Activated T-cell treated with anti-CD3 and anti-CD28 coated beads, Interleukin-2, amount 50 U/mL, for 72 hours (primary cell): ENCODE measurements around the gene S100A2. TPM values are rescaled to one million over a fixed set of nuclear protein-coding genes. Genes with fewer than 3 reads are reported as not detected.

ENCODE experiments used
- ATAC-seq, 2 donors: fragments of 150-1000 bp; cut with Tn5 transposase; replicated peaks in 1 of 2; 2 replicates each; pipeline ENCODE4 v1.10.0; 2021; ENCODE audit warnings: moderate library complexity in 2 of 2, mild to moderate bottlenecking in 1 of 2
- DNase-seq, 2 donors: peaks; one replicate each; pipeline ENCODE4 v3.0.0; 2021 to 2022; ENCODE audit warnings: mixed read lengths in 1 of 2
- H3K27ac Mint-ChIP-seq: one replicate; pipeline ENCODE4 v1.8.0; 2022; ENCODE audit warnings: mild to moderate bottlenecking, moderate library complexity, mixed read lengths
- H3K27me3 Mint-ChIP-seq: one replicate; pipeline ENCODE4 v1.8.0; 2022; ENCODE audit warnings: low read depth, mixed read lengths
- H3K36me3 Mint-ChIP-seq, 2 donors: one replicate each; pipeline ENCODE4 v1.8.0; 2022; ENCODE audit warnings: mixed read lengths in 2 of 2, mild to moderate bottlenecking in 1 of 2; ENCODE audit not compliant: insufficient read depth in 2 of 2
- H3K4me1 Mint-ChIP-seq: one replicate; pipeline ENCODE4 v1.8.0; 2022; ENCODE audit warnings: low read depth, mixed read lengths
- H3K4me3 Mint-ChIP-seq, 2 donors: one replicate each; pipeline ENCODE4 v1.8.0; 2022; ENCODE audit warnings: mild to moderate bottlenecking in 2 of 2, mixed read lengths in 2 of 2, moderate library complexity in 2 of 2
- H3K9me3 Mint-ChIP-seq, 2 donors: one replicate each; pipeline ENCODE4 v1.8.0; 2022; ENCODE audit warnings: mixed read lengths in 2 of 2
- total RNA-seq, 2 donors: library from RNA; stranded (reverse); gene quantifications; one replicate each; pipeline ENCODE4 v1.2.3, GENCODE V29; 2022

Gene S100A2
- total RNA-seq, 2 donors from 2014 or later: 1.7 to 5.0 TPM

GRCh38 chr1:153545067-153546055 is 20.3 kb downstream of the S100A2 start, which contains the start of gene S100A4:
TSS of gene S100A4 (minus strand) at chr1:153545806. CDS start at chr1:153544794, 1,012 bp downstream.
- H3K27me3 Mint-ChIP-seq: no peaks in the 10 kb centered on the region
- peak; percentile 93 to 95 for DNase-seq
- H3K36me3 Mint-ChIP-seq: peaks cover 4 to 7% of the 10 kb centered on the region in 2 donors
- H3K4me1 Mint-ChIP-seq: peaks cover 84% of the 10 kb centered on the region
- H3K27ac Mint-ChIP-seq: peak within 1 kb of the TSS; percentile 83
- peak within 1 kb of the TSS; percentile 91 to 95 for H3K4me3 Mint-ChIP-seq
- H3K9me3 Mint-ChIP-seq: no peaks in the 10 kb centered on the region
- peak; percentile 81 to 85 for ATAC-seq

- Mint-ChIP-seq H3K27ac (peak overlapping the region; percentile 83), H3K9me3 (no peaks in the 10 kb centered on the region), H3K4me1 (peaks cover 92% of the 10 kb centered on the region), H3K27me3 (no peaks in the 10 kb centered on the region), H3K4me3 (peak overlapping the region; percentile 91 to 95), H3K36me3 (peaks cover 4 to 7% of the 10 kb centered on the region in 2 donors)
- ATAC-seq (no peak), DNase-seq (no peak)
Observed at GRCh38 chr1:153544453-153545066, 21.1 kb downstream of the S100A2 start.

GRCh38 chr1:153543736-153544135 is 21.9 kb downstream of the S100A2 start:
- Mint-ChIP-seq H3K4me3 (peak overlapping the region; percentile 91 to 95), H3K4me1 (peaks cover 92% of the 10 kb centered on the region), H3K27ac (peak overlapping the region; percentile 63), H3K27me3 (no peaks in the 10 kb centered on the region), H3K36me3 (peaks cover 4 to 7% of the 10 kb centered on the region in 2 donors), H3K9me3 (no peaks in the 10 kb centered on the region)
- DNase-seq (no peak), ATAC-seq (no peak)

- DNase-seq (no peak), ATAC-seq (no peak)
- Mint-ChIP-seq H3K36me3 (peaks cover 4 to 7% of the 10 kb centered on the region in 2 donors), H3K4me3 (peak overlapping the region; percentile 91 to 95), H3K9me3 (no peaks in the 10 kb centered on the region), H3K4me1 (peaks cover 86% of the 10 kb centered on the region), H3K27me3 (no peaks in the 10 kb centered on the region), H3K27ac (peak overlapping the region; percentile 63)
Observed at GRCh38 chr1:153542956-153543711, 22.5 kb downstream of the S100A2 start.

- DNase-seq (no peak), ATAC-seq (no peak)
- Mint-ChIP-seq H3K4me3 (peak overlapping the region; percentile 71 to 91), H3K36me3 (peaks cover 4 to 7% of the 10 kb centered on the region in 2 donors), H3K4me1 (peaks cover 82% of the 10 kb centered on the region), H3K9me3 (no peaks in the 10 kb centered on the region), H3K27me3 (no peaks in the 10 kb centered on the region), H3K27ac (peak overlapping the region; percentile 44)
Observed at GRCh38 chr1:153541641-153542590, 23.7 kb downstream of the S100A2 start.

GRCh38 chr1:153540394-153541361 is 25.0 kb downstream of the S100A2 start, which contains the start of gene S100A5:
TSS of gene S100A5 (minus strand) at chr1:153540934. CDS start at chr1:153540191, 743 bp downstream.
- Mint-ChIP-seq H3K4me1 (peaks cover 79% of the 10 kb centered on the region), H3K27me3 (no peaks in the 10 kb centered on the region), H3K27ac (peak within 1 kb of the TSS; percentile 93), H3K9me3 (no peaks in the 10 kb centered on the region), H3K36me3 (peaks cover 4 to 7% of the 10 kb centered on the region in 2 donors), H3K4me3 (peak within 1 kb of the TSS; percentile 59 to 71)
- DNase-seq: peak; percentile 66 to 69
- ATAC-seq: peak in 1 of 2 donors; percentile 21

- H3K9me3 Mint-ChIP-seq: no peaks in the 10 kb centered on the region
- peaks cover 76% of the 10 kb centered on the region for H3K4me1 Mint-ChIP-seq
- H3K36me3 Mint-ChIP-seq: peaks cover 8 to 9% of the 10 kb centered on the region in 2 donors
- peak overlapping the region; percentile 19 for H3K27ac Mint-ChIP-seq
- ATAC-seq (no peak), DNase-seq (no peak)
- no peaks in the 10 kb centered on the region for H3K27me3 Mint-ChIP-seq
- peak overlapping the region; percentile 59 to 71 for H3K4me3 Mint-ChIP-seq
Observed at GRCh38 chr1:153539395-153540093, 26.1 kb downstream of the S100A2 start.

GRCh38 chr1:153538315-153538821 is 27.3 kb downstream of the S100A2 start:
- no peaks in the 10 kb centered on the region for H3K27me3 Mint-ChIP-seq
- ATAC-seq (no peak), DNase-seq (no peak)
- H3K4me3 Mint-ChIP-seq: no peak overlapping the region
- peaks cover 4 to 9% of the 10 kb centered on the region in 2 donors for H3K36me3 Mint-ChIP-seq
- peaks cover 76% of the 10 kb centered on the region for H3K4me1 Mint-ChIP-seq
- H3K27ac Mint-ChIP-seq: no peak overlapping the region
- no peaks in the 10 kb centered on the region for H3K9me3 Mint-ChIP-seq

- ATAC-seq (no peak), DNase-seq (no peak)
- no peaks in the 10 kb centered on the region for H3K9me3 Mint-ChIP-seq
- no peaks in the 10 kb centered on the region for H3K27me3 Mint-ChIP-seq
- peak overlapping the region in 1 of 2 donors; percentile 86 for H3K4me3 Mint-ChIP-seq
- H3K4me1 Mint-ChIP-seq: peaks cover 76% of the 10 kb centered on the region
- H3K36me3 Mint-ChIP-seq: peaks cover 4 to 5% of the 10 kb centered on the region in 2 donors
- no peak overlapping the region for H3K27ac Mint-ChIP-seq
Observed at GRCh38 chr1:153537376-153537730, 28.3 kb downstream of the S100A2 start.

- H3K4me1 Mint-ChIP-seq: peaks cover 76% of the 10 kb centered on the region
- peak overlapping the region; percentile 97 for H3K27ac Mint-ChIP-seq
Observed at GRCh38 chr1:153536671-153537375, 28.8 kb downstream of the S100A2 start.

More at GRCh38 chr1:153536671-153537375, 28.8 kb downstream of the S100A2 start:
- Mint-ChIP-seq H3K4me3 (peak overlapping the region; percentile 86 to 96), H3K9me3 (no peaks in the 10 kb centered on the region), H3K36me3 (peaks cover 4 to 5% of the 10 kb centered on the region in 2 donors), H3K27me3 (no peaks in the 10 kb centered on the region)
- ATAC-seq: no peak
- no peak for DNase-seq
